Caco-2 (cell line): ENCODE data around the gene SP8. TPM values are rescaled to one million over a fixed set of nuclear protein-coding genes. Genes with fewer than 3 reads are reported as not detected.

ENCODE experiments used
- BruUV-seq: library from RNA; stranded (reverse); fragments of 400-500 nt; replicated peaks from 2 replicates; lab custom pipeline; 2021; lab: Mats Ljungman, UMichigan
- CTCF ChIA-PET: fragments of 300-600 bp; sonication (Branson Sonifier 250); formaldehyde crosslinking; loops from one replicate; lab custom pipeline; 2022; ENCODE audit warnings: antibody characterized with exemption; lab: Charles Lee
- POLR2A ChIA-PET: fragments of 300-600 bp; sonication (Branson Sonifier 250); formaldehyde crosslinking; loops from one replicate; lab custom pipeline; 2022; ENCODE audit warnings: antibody characterized with exemption; lab: Charles Lee
- DNase-seq, 2 experiments: peaks; one replicate each; pipeline versions ENCODE4 v3.0.0 to v3.0.0-alpha.2; 2020 to 2022
- H3K27me3 ChIP-seq: replicated peaks from 2 replicates; pipeline ENCODE4 v1.6.0; 2011; ENCODE audit warnings: low read length; ENCODE audit not compliant: control insufficient read depth, insufficient read depth
- H3K36me3 ChIP-seq: 2 replicates; pipeline ENCODE4 v1.5.1; 2011; ENCODE audit warnings: low read length; ENCODE audit not compliant: control insufficient read depth, insufficient read depth
- H3K4me1 ChIP-seq: fragments of 250-450 bp; sonication (Bioruptor Pico); 2 replicates; pipeline ENCODE4 v1.5.1; 2020; ENCODE audit warnings: mild to moderate bottlenecking
- H3K4me3 ChIP-seq: 2 replicates; pipeline ENCODE4 v1.5.1; 2011; ENCODE audit warnings: low read depth, mild to moderate bottlenecking, control low read depth, low read length
- H3K9me3 ChIP-seq: fragments of 250-450 bp; sonication (Bioruptor Pico); 2 replicates; pipeline ENCODE4 v1.5.1; 2020; ENCODE audit warnings: mild to moderate bottlenecking, moderate library complexity
- H3K27ac Mint-ChIP-seq: one replicate; pipeline ENCODE4 v1.8.0; 2022; ENCODE audit warnings: mixed read lengths; ENCODE audit not compliant: unreplicated experiment
- H3K27me3 Mint-ChIP-seq: one replicate; pipeline ENCODE4 v1.8.0; 2022; ENCODE audit warnings: mixed read lengths; ENCODE audit not compliant: insufficient read depth, unreplicated experiment
- H3K36me3 Mint-ChIP-seq: one replicate; pipeline ENCODE4 v1.8.0; 2022; ENCODE audit warnings: mild to moderate bottlenecking, mixed read lengths; ENCODE audit not compliant: insufficient read depth, unreplicated experiment
- H3K4me1 Mint-ChIP-seq: one replicate; pipeline ENCODE4 v1.8.0; 2022; ENCODE audit warnings: low read depth, mixed read lengths; ENCODE audit not compliant: unreplicated experiment
- H3K4me3 Mint-ChIP-seq: one replicate; pipeline ENCODE4 v1.8.0; 2022; ENCODE audit warnings: mild to moderate bottlenecking, moderate library complexity, mixed read lengths; ENCODE audit not compliant: unreplicated experiment
- H3K9me3 Mint-ChIP-seq: one replicate; pipeline ENCODE4 v1.8.0; 2022; ENCODE audit warnings: mixed read lengths; ENCODE audit not compliant: unreplicated experiment
- CTCF ChIP-seq, 2 experiments: fragments of 200-600 bp in 1 of 2; IDR thresholded peaks; 1 replicate in 1 of 2; 2 replicates in 1 of 2; pipeline versions ENCODE4 v1.5.1 to v1.8.0; 2011 to 2022; ENCODE audit warnings: antibody characterized with exemption in 1 of 2, control low read depth in 1 of 2, inconsistent platforms in 1 of 2, low read depth in 1 of 2, low read length in 1 of 2, mild to moderate bottlenecking in 1 of 2, moderate library complexity in 1 of 2; ENCODE audit not compliant: insufficient read depth in 1 of 2, severe bottlenecking in 1 of 2, unreplicated experiment in 1 of 2
- intact Hi-C: fragments of 100-400 bp; cut with micrococcal nuclease; formaldehyde crosslinking; loops from one replicate; pipeline ENCODE4 v1.10.0; 2022; ENCODE audit not compliant: unreplicated experiment
- total RNA-seq: library from RNA; stranded (reverse); gene quantifications from 2 replicates; pipeline ENCODE4 v1.2.3, GENCODE V29; 2022

The SP8 gene
- total RNA-seq, 1 experiment from 2014 or later: 13.2 TPM

GRCh38 chr7:20794676-20795075 lies 8.0 kb upstream of the SP8 start:
- no peak overlapping the region for H3K4me3 Mint-ChIP-seq
- no peak for TF ChIP-seq CTCF (IDR thresholded peaks at IDR 0.05; ENCODE audit: insufficient read depth in 1 of 2, low read depth in 1 of 2, low read length in 1 of 2, severe bottlenecking in 1 of 2, unreplicated experiment in 1 of 2)
- no peak overlapping the region for H3K4me3 ChIP-seq
- peaks cover 3% of the 10 kb centered on the region for H3K27me3 Mint-ChIP-seq
- H3K27ac Mint-ChIP-seq: no peak overlapping the region
- ChIA-PET CTCF (no interaction called here), POLR2A (no interaction called here)
- intact Hi-C loops: no loop called here
- no peaks in the 10 kb centered on the region for H3K36me3 Mint-ChIP-seq
- H3K27me3 ChIP-seq: no peaks in the 10 kb centered on the region; the same call in 1 of the 2 replicates
- H3K9me3 Mint-ChIP-seq: no peaks in the 10 kb centered on the region
- H3K4me1 ChIP-seq: no peaks in the 10 kb centered on the region; the same call in 1 of the 2 replicates
- BruUV-seq: no TSS peak
- peaks cover 9% of the 10 kb centered on the region for H3K4me1 Mint-ChIP-seq
- no peaks in the 10 kb centered on the region for H3K9me3 ChIP-seq
- no peaks in the 10 kb centered on the region for H3K36me3 ChIP-seq
- no peak for DNase-seq

GRCh38 chr7:20793694-20794394 lies 7.2 kb upstream of the SP8 start:
- no peaks in the 10 kb centered on the region for H3K36me3 ChIP-seq
- Mint-ChIP-seq H3K27me3 (peaks cover 3% of the 10 kb centered on the region), H3K27ac (no peak overlapping the region), H3K36me3 (no peaks in the 10 kb centered on the region), H3K4me1 (peaks cover 9% of the 10 kb centered on the region), H3K9me3 (no peaks in the 10 kb centered on the region), H3K4me3 (no peak overlapping the region)
- no TSS peak for BruUV-seq
- CTCF ChIA-PET: no interaction called here
- H3K4me3 ChIP-seq: no peak overlapping the region
- no peaks in the 10 kb centered on the region for H3K9me3 ChIP-seq
- intact Hi-C loops: no loop called here
- H3K4me1 ChIP-seq: peaks cover 3% of the 10 kb centered on the region; the same call in 1 of the 2 replicates
- no peaks in the 10 kb centered on the region; the same call in 1 of the 2 replicates for H3K27me3 ChIP-seq
- TF ChIP-seq CTCF (IDR thresholded peaks at IDR 0.05; ENCODE audit: insufficient read depth in 1 of 2, low read depth in 1 of 2, low read length in 1 of 2, severe bottlenecking in 1 of 2, unreplicated experiment in 1 of 2): no peak
- POLR2A ChIA-PET: no interaction called here
- DNase-seq: no peak

- CTCF ChIA-PET: no interaction called here
- peaks cover 3% of the 10 kb centered on the region for H3K27me3 Mint-ChIP-seq
- H3K4me3 Mint-ChIP-seq: no peak overlapping the region
- Histone ChIP-seq H3K9me3 (no peaks in the 10 kb centered on the region), H3K4me1 (peaks cover 5% of the 10 kb centered on the region; the same call in 1 of the 2 replicates), H3K27me3 (no peaks in the 10 kb centered on the region; the same call in 1 of the 2 replicates), H3K36me3 (no peaks in the 10 kb centered on the region), H3K4me3 (no peak overlapping the region)
- H3K36me3 Mint-ChIP-seq: no peaks in the 10 kb centered on the region
- H3K9me3 Mint-ChIP-seq: no peaks in the 10 kb centered on the region
- peaks cover 9% of the 10 kb centered on the region for H3K4me1 Mint-ChIP-seq
- no peak for DNase-seq
- intact Hi-C loops: no loop called here
- H3K27ac Mint-ChIP-seq: no peak overlapping the region
- no peak for TF ChIP-seq CTCF (IDR thresholded peaks at IDR 0.05; ENCODE audit: insufficient read depth in 1 of 2, low read depth in 1 of 2, low read length in 1 of 2, severe bottlenecking in 1 of 2, unreplicated experiment in 1 of 2)
- POLR2A ChIA-PET: no interaction called here
- BruUV-seq: no TSS peak
Observed at GRCh38 chr7:20793248-20793647, 6.6 kb upstream of the SP8 start.
